Measurements from ENCODE around the gene ADCY3. TPM values are rescaled to one million over a fixed set of nuclear protein-coding genes. Genes with fewer than 3 reads are reported as not detected.

ADCY3 gene
- total RNA-seq, 4 donors from 2014 or later: 32.5 to 54.5 (median 39.9) TPM

GRCh38 chr2:24824071-24824588, 95.9 kb downstream of the ADCY3 start:
- peaks cover 0 to 55% of the 10 kb centered on the region in 2 donors for H3K36me3 ChIP-seq
- H3K4me1 ChIP-seq: peaks cover 0 to 12% (median 0%) of the 10 kb centered on the region in 3 donors
- no peak for ATAC-seq
- H3K27ac ChIP-seq: no peak overlapping the region
- H3K9me3 ChIP-seq: no peaks in the 10 kb centered on the region
- H3K4me3 ChIP-seq: no peak overlapping the region
- H3K27me3 ChIP-seq: no peaks in the 10 kb centered on the region
- no peak for TF ChIP-seq CTCF (IDR thresholded peaks at IDR 0.05)
- TF ChIP-seq EP300 (IDR thresholded peaks at IDR 0.05): no peak
- TF ChIP-seq POLR2AphosphoS5 (IDR thresholded peaks at IDR 0.05): no peak
- TF ChIP-seq POLR2A (IDR thresholded peaks at IDR 0.05): no peak
- 93 to 94% methylated on average over 6 to 9 of the region's 14 CpGs for WGBS, 2 donors (ENCODE audit: low coverage in 1 of 2)

- Histone ChIP-seq H3K36me3 (peaks cover 0 to 61% of the 10 kb centered on the region in 2 donors), H3K27ac (no peak overlapping the region), H3K4me3 (no peak overlapping the region), H3K9me3 (no peaks in the 10 kb centered on the region), H3K4me1 (peaks cover 0 to 2% (median 0%) of the 10 kb centered on the region in 3 donors), H3K27me3 (no peaks in the 10 kb centered on the region)
- ATAC-seq: no peak
- TF ChIP-seq POLR2AphosphoS5 (IDR thresholded peaks at IDR 0.05) (no peak), EP300 (IDR thresholded peaks at IDR 0.05) (no peak), POLR2A (IDR thresholded peaks at IDR 0.05) (no peak), CTCF (IDR thresholded peaks at IDR 0.05) (no peak)
- 67 to 72% methylated on average over 3 of the region's 7 CpGs for WGBS, 2 donors (ENCODE audit: low coverage in 1 of 2)
Observed at GRCh38 chr2:24822049-24822706, 97.9 kb downstream of the ADCY3 start.

- Histone ChIP-seq H3K27me3 (no peaks in the 10 kb centered on the region), H3K4me1 (no peaks in the 10 kb centered on the region), H3K9me3 (no peaks in the 10 kb centered on the region), H3K4me3 (no peak overlapping the region), H3K36me3 (peaks cover 0 to 67% of the 10 kb centered on the region in 2 donors), H3K27ac (no peak overlapping the region)
- WGBS, 2 donors (ENCODE audit: low coverage in 1 of 2): 50% methylated on average over 2 of the region's 15 CpGs; no CpG with 5 or more reads in 1 of the 2 donors
- TF ChIP-seq POLR2A (IDR thresholded peaks at IDR 0.05) (no peak), POLR2AphosphoS5 (IDR thresholded peaks at IDR 0.05) (no peak), EP300 (IDR thresholded peaks at IDR 0.05) (no peak), CTCF (IDR thresholded peaks at IDR 0.05) (no peak)
- ATAC-seq: no peak
Observed at GRCh38 chr2:24821433-24821891, 98.6 kb downstream of the ADCY3 start.

- Histone ChIP-seq H3K27me3 (no peaks in the 10 kb centered on the region), H3K4me1 (no peaks in the 10 kb centered on the region), H3K4me3 (no peak overlapping the region), H3K27ac (no peak overlapping the region), H3K36me3 (peaks cover 0 to 68% of the 10 kb centered on the region in 2 donors), H3K9me3 (no peaks in the 10 kb centered on the region)
- 92 to 100% methylated on average over 1 to 2 of the region's 17 CpGs for WGBS, 2 donors (ENCODE audit: low coverage in 1 of 2)
- TF ChIP-seq EP300 (IDR thresholded peaks at IDR 0.05) (no peak), CTCF (IDR thresholded peaks at IDR 0.05) (no peak), POLR2AphosphoS5 (IDR thresholded peaks at IDR 0.05) (no peak), POLR2A (IDR thresholded peaks at IDR 0.05) (no peak)
- no peak for ATAC-seq
Observed at GRCh38 chr2:24820598-24821432, 99.2 kb downstream of the ADCY3 start.
